HG03108 (cell line): ENCODE data around the gene BCL11B.

Experiments
- ATAC-seq: cut with Tn5 transposase; IDR thresholded peaks from one replicate; pipeline ENCODE4 v1.9.1; 2021; ENCODE audit warnings: moderate library complexity; ENCODE audit not compliant: unreplicated experiment

BCL11B gene

GRCh38 chr14:99141236-99141635 is 130.8 kb downstream of the BCL11B start:
- no peak for ATAC-seq

GRCh38 chr14:99138999-99139865 is 132.8 kb downstream of the BCL11B start:
- no peak for ATAC-seq

- ATAC-seq: no peak
These were observed 134.0 kb downstream of the BCL11B start for GRCh38 chr14:99137913-99138571.

GRCh38 chr14:99137001-99137700 is 134.8 kb downstream of the BCL11B start:
- no peak for ATAC-seq

- ATAC-seq: no peak
These were observed 135.6 kb downstream of the BCL11B start for GRCh38 chr14:99136401-99136800.

GRCh38 chr14:99136047-99136400 is 136.0 kb downstream of the BCL11B start:
- ATAC-seq: no peak

GRCh38 chr14:99134516-99135046 is 137.4 kb downstream of the BCL11B start:
- no peak for ATAC-seq

GRCh38 chr14:99133636-99134515 is 138.1 kb downstream of the BCL11B start:
- ATAC-seq: no peak

GRCh38 chr14:99132821-99133635 is 139.0 kb downstream of the BCL11B start:
- no peak for ATAC-seq

GRCh38 chr14:99131632-99132271 is 140.2 kb downstream of the BCL11B start:
- ATAC-seq: no peak

- no peak for ATAC-seq
These were observed 142.0 kb downstream of the BCL11B start for GRCh38 chr14:99129998-99130397.

GRCh38 chr14:99129211-99129696 is 142.7 kb downstream of the BCL11B start:
- ATAC-seq: no peak

GRCh38 chr14:99128185-99128584 is 143.8 kb downstream of the BCL11B start:
- ATAC-seq: no peak

GRCh38 chr14:99127651-99128167 is 144.3 kb downstream of the BCL11B start:
- ATAC-seq: no peak

- no peak for ATAC-seq
These were observed 146.2 kb downstream of the BCL11B start for GRCh38 chr14:99125616-99126431.

- no peak for ATAC-seq
These were observed 146.9 kb downstream of the BCL11B start for GRCh38 chr14:99125113-99125512.

GRCh38 chr14:99124482-99125105 is 147.4 kb downstream of the BCL11B start:
- no peak for ATAC-seq
